K562 (cell line): ENCODE data around the gene STC2. TPM values are rescaled to one million over a fixed set of nuclear protein-coding genes. Genes with fewer than 3 reads are reported as not detected.

Experiments
- CBFA2T2 ChIP-seq: fragments of 450-650 bp; conservative IDR thresholded peaks from 2 replicates; pipeline ENCODE4 v1.6.1; 2017; ENCODE audit warnings: mild to moderate bottlenecking
- CREBBP ChIP-seq: IDR thresholded peaks from one replicate; pipeline ENCODE4 v1.6.1; 2012; ENCODE audit warnings: low read depth, mild to moderate bottlenecking, control low read depth, inconsistent platforms, low read length
- ETV6 ChIP-seq, 3 experiments: fragments of 150-350 bp in 1 of 3; sonication (generic) in 1 of 3; formaldehyde crosslinking in 1 of 3; IDR thresholded peaks; 2 replicates each; pipeline versions ENCODE4 v1.6.1 to v1.8.0; 2014 to 2022; ENCODE audit warnings: borderline replicate concordance in 2 of 3, low read depth in 2 of 3, antibody characterized with exemption in 1 of 3, low read length in 1 of 3, mild to moderate bottlenecking in 1 of 3, missing genetic modification reagents in 1 of 3
- HDAC6 ChIP-seq: IDR thresholded peaks from 2 replicates; pipeline ENCODE4 v1.6.1; 2012; ENCODE audit warnings: low read depth, mild to moderate bottlenecking, control low read depth, inconsistent platforms, low read length, moderate library complexity
- ILF3 ChIP-seq: fragments of 450-650 bp; IDR thresholded peaks from 2 replicates; pipeline ENCODE4 v1.6.1; 2018; ENCODE audit warnings: antibody characterized with exemption, mild to moderate bottlenecking, moderate library complexity, borderline replicate concordance
- JUNB ChIP-seq: fragments of 450-650 bp; formaldehyde crosslinking; conservative IDR thresholded peaks from 2 replicates; pipeline ENCODE4 v1.4.0; 2020; ENCODE audit warnings: mild to moderate bottlenecking
- POLR2AphosphoS5 ChIP-seq: IDR thresholded peaks from 2 replicates; pipeline ENCODE4 v1.6.1; 2011; ENCODE audit warnings: mild to moderate bottlenecking, low read depth, low read length, moderate library complexity; ENCODE audit not compliant: control insufficient read depth, insufficient read depth
- PYGO2 ChIP-seq: fragments of 450-650 bp; IDR thresholded peaks from 2 replicates; pipeline ENCODE4 v1.6.1; 2016; ENCODE audit warnings: mild to moderate bottlenecking, missing genetic modification characterization, moderate library complexity, missing compliant biosample characterization
- XRCC4 ChIP-seq: IDR thresholded peaks from one replicate; pipeline ENCODE4 v1.6.1; 2011; ENCODE audit not compliant: insufficient read depth, insufficient read length; ENCODE audit errors: extremely low read depth
- ZNF121 ChIP-seq: sonication (generic); formaldehyde crosslinking; conservative IDR thresholded peaks from 2 replicates; pipeline ENCODE4 v1.8.0; 2022; ENCODE audit warnings: missing genetic modification reagents
- ZNF224 ChIP-seq: sonication (generic); formaldehyde crosslinking; IDR thresholded peaks from 2 replicates; pipeline ENCODE4 v1.8.0; 2022; ENCODE audit warnings: mild to moderate bottlenecking, missing genetic modification reagents
- ZNF445 ChIP-seq: fragments of 250-450 bp; sonication (Bioruptor Pico); IDR thresholded peaks from 2 replicates; pipeline ENCODE4 v1.4.0; 2020; ENCODE audit warnings: low read depth, mild to moderate bottlenecking, moderate library complexity
- polyA plus RNA-seq, 8 experiments: library from polyadenylated mRNA; depleted of rRNA in 4 of 8; stranded (reverse) in 5 of 8; unstranded in 3 of 8; fragments of >200 nt; fragmentation: Nextera tagmentation in 2 of 8; fragmentation: Illumina TruSeq in 1 of 8; extraction: Ambion mirVana in 2 of 8; extraction: Trizol in 1 of 8; gene quantifications; 2 replicates each; pipeline versions ENCODE4 v1.2.1 to v1.2.3, GENCODE V29; 2011 to 2014; ENCODE audit warnings: inconsistent platforms in 1 of 8, missing spikeins in 1 of 8
- total RNA-seq, 7 experiments: library from RNA; depleted of rRNA in 6 of 7; stranded (reverse); fragments of >200 nt in 6 of 7; fragmentation: Illumina TruSeq in 2 of 7; extraction: Trizol in 2 of 7; gene quantifications; 2 replicates each; pipeline versions ENCODE4 v1.2.1 to v1.2.3, GENCODE V29; 2011 to 2021; ENCODE audit warnings: low replicate concordance in 1 of 7
- TF ChIP-seq, protein P1 (sequence below): IDR thresholded peaks from 2 replicates; pipeline ENCODE4 v1.6.1; 2016; ENCODE audit warnings: missing genetic modification characterization, missing compliant biosample characterization
- TF ChIP-seq, protein P2 (sequence below): fragments of 450-650 bp; IDR thresholded peaks from 2 replicates; pipeline ENCODE4 v1.6.1; 2016; ENCODE audit warnings: missing biosample characterization, missing genetic modification characterization
- TF ChIP-seq, protein P3 (sequence below), 3 experiments: fragments of 200-800 bp in 1 of 3; sonication (Bioruptor generic) in 1 of 3; sonication (generic) in 1 of 3; formaldehyde crosslinking in 1 of 3; IDR thresholded peaks; 2 replicates each; pipeline versions ENCODE4 v1.6.1 to v1.8.0; 2016 to 2022; ENCODE audit warnings: mild to moderate bottlenecking in 2 of 3, missing compliant biosample characterization in 2 of 3, missing genetic modification characterization in 2 of 3, missing genetic modification reagents in 1 of 3
- TF ChIP-seq, protein P4 (sequence below): fragments of 250-450 bp; sonication (Bioruptor Pico); IDR thresholded peaks from 2 replicates; pipeline ENCODE4 v1.4.0; 2020; ENCODE audit warnings: mild to moderate bottlenecking, moderate library complexity, borderline replicate concordance
- TF ChIP-seq, protein P5 (sequence below): fragments of 450-650 bp; formaldehyde crosslinking; IDR thresholded peaks from 2 replicates; pipeline ENCODE4 v1.4.0; 2022; ENCODE audit warnings: mild to moderate bottlenecking, moderate library complexity
- TF ChIP-seq, protein P6 (sequence below): sonication (generic); formaldehyde crosslinking; IDR thresholded peaks from 2 replicates; pipeline ENCODE4 v1.5.0; 2020; ENCODE audit warnings: missing genetic modification reagents

Gene STC2
- total and polyA plus RNA-seq, 9 of the 15 experiments (the other 6 are each of a cell fraction or from before 2014, with no cell fraction given): 0.62 to 31.7 (median 7.4) TPM

DNA sequence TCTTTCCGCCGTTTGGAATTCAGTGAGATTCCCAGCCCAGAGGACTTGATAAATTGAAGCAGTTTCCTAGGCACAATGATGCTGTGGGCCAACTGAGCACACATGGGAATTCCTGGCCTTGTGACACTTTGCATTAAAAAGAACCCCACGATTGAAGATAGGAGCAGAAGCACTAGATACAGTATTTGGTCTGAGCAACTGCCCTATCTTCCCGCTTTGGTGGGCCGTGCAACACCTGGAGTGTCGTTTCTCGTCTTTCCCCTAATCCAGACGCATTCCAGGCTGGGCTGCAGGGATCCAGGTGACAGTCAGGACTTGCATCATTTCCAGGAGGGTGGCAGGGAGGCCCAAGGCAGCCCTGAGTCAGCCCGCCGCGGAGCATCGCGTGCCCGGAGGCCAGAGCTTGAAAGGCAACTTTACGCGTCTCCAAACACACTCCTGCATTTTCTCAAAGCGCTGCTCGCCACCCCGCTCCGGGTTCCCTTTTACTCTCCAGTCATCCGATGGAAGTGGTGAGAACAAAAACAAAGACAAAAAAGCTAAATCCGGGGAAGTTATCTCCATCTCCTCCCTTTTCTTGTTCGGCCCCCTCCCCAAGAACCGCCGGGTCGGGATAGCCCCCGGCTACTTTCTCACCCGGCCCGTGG lies 753 bp upstream of the STC2 start (continued):
- TF ChIP-seq, protein P1, sequence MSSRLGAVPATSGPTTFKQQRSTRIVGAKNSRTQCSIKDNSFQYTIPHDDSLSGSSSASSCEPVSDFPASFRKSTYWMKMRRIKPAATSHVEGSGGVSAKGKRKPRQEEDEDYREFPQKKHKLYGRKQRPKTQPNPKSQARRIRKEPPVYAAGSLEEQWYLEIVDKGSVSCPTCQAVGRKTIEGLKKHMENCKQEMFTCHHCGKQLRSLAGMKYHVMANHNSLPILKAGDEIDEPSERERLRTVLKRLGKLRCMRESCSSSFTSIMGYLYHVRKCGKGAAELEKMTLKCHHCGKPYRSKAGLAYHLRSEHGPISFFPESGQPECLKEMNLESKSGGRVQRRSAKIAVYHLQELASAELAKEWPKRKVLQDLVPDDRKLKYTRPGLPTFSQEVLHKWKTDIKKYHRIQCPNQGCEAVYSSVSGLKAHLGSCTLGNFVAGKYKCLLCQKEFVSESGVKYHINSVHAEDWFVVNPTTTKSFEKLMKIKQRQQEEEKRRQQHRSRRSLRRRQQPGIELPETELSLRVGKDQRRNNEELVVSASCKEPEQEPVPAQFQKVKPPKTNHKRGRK (tag): no peak
- TF ChIP-seq ILF3: no peak
- TF ChIP-seq, protein P2, sequence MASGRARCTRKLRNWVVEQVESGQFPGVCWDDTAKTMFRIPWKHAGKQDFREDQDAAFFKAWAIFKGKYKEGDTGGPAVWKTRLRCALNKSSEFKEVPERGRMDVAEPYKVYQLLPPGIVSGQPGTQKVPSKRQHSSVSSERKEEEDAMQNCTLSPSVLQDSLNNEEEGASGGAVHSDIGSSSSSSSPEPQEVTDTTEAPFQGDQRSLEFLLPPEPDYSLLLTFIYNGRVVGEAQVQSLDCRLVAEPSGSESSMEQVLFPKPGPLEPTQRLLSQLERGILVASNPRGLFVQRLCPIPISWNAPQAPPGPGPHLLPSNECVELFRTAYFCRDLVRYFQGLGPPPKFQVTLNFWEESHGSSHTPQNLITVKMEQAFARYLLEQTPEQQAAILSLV (tag): no peak
- no peak for TF ChIP-seq ZNF224 (CRISPR knock-in tag)
- TF ChIP-seq PYGO2 (tag): no peak
- TF ChIP-seq, protein P3, sequence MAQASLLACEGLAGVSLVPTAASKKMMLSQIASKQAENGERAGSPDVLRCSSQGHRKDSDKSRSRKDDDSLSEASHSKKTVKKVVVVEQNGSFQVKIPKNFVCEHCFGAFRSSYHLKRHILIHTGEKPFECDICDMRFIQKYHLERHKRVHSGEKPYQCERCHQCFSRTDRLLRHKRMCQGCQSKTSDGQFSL (CRISPR knock-in tag; IDR thresholded peaks at IDR 0.05): no peak
- TF ChIP-seq, protein P3 (tag; IDR thresholded peaks at IDR 0.05): no peak
- no peak for TF ChIP-seq XRCC4
- TF ChIP-seq ZNF445 (CRISPR knock-in tag): no peak
- no peak for TF ChIP-seq ZNF121 (CRISPR knock-in tag)
- TF ChIP-seq HDAC6: no peak
- TF ChIP-seq CBFA2T2: no peak
- TF ChIP-seq, protein P4, sequence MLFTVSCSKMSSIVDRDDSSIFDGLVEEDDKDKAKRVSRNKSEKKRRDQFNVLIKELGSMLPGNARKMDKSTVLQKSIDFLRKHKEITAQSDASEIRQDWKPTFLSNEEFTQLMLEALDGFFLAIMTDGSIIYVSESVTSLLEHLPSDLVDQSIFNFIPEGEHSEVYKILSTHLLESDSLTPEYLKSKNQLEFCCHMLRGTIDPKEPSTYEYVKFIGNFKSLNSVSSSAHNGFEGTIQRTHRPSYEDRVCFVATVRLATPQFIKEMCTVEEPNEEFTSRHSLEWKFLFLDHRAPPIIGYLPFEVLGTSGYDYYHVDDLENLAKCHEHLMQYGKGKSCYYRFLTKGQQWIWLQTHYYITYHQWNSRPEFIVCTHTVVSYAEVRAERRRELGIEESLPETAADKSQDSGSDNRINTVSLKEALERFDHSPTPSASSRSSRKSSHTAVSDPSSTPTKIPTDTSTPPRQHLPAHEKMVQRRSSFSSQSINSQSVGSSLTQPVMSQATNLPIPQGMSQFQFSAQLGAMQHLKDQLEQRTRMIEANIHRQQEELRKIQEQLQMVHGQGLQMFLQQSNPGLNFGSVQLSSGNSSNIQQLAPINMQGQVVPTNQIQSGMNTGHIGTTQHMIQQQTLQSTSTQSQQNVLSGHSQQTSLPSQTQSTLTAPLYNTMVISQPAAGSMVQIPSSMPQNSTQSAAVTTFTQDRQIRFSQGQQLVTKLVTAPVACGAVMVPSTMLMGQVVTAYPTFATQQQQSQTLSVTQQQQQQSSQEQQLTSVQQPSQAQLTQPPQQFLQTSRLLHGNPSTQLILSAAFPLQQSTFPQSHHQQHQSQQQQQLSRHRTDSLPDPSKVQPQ: no peak
- no peak for TF ChIP-seq ETV6 (IDR thresholded peaks at IDR 0.05; ENCODE audit: borderline replicate concordance in 1 of 2, low read depth in 2 of 2, low read length in 1 of 2)
- no peak for TF ChIP-seq ETV6 (CRISPR knock-in tag; IDR thresholded peaks at IDR 0.05; ENCODE audit: borderline replicate concordance)
- TF ChIP-seq, protein P5, sequence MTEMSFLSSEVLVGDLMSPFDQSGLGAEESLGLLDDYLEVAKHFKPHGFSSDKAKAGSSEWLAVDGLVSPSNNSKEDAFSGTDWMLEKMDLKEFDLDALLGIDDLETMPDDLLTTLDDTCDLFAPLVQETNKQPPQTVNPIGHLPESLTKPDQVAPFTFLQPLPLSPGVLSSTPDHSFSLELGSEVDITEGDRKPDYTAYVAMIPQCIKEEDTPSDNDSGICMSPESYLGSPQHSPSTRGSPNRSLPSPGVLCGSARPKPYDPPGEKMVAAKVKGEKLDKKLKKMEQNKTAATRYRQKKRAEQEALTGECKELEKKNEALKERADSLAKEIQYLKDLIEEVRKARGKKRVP: no peak
- TF ChIP-seq, protein P6, sequence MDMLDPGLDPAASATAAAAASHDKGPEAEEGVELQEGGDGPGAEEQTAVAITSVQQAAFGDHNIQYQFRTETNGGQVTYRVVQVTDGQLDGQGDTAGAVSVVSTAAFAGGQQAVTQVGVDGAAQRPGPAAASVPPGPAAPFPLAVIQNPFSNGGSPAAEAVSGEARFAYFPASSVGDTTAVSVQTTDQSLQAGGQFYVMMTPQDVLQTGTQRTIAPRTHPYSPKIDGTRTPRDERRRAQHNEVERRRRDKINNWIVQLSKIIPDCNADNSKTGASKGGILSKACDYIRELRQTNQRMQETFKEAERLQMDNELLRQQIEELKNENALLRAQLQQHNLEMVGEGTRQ (CRISPR knock-in tag): no peak
- TF ChIP-seq POLR2AphosphoS5: no peak
- no peak for TF ChIP-seq CREBBP
- TF ChIP-seq JUNB (CRISPR knock-in tag): no peak
